HG03175 (cell line): ENCODE measurements around the gene CAV3.
A peak's percentile ranks its signal among the peaks of the same experiment; 100 is the strongest.

ENCODE experiments used
- ATAC-seq: cut with Tn5 transposase; IDR thresholded peaks from one replicate; pipeline ENCODE4 v1.9.1; 2021; ENCODE audit warnings: mild to moderate bottlenecking, moderate library complexity; ENCODE audit not compliant: unreplicated experiment

Gene CAV3

DNA sequence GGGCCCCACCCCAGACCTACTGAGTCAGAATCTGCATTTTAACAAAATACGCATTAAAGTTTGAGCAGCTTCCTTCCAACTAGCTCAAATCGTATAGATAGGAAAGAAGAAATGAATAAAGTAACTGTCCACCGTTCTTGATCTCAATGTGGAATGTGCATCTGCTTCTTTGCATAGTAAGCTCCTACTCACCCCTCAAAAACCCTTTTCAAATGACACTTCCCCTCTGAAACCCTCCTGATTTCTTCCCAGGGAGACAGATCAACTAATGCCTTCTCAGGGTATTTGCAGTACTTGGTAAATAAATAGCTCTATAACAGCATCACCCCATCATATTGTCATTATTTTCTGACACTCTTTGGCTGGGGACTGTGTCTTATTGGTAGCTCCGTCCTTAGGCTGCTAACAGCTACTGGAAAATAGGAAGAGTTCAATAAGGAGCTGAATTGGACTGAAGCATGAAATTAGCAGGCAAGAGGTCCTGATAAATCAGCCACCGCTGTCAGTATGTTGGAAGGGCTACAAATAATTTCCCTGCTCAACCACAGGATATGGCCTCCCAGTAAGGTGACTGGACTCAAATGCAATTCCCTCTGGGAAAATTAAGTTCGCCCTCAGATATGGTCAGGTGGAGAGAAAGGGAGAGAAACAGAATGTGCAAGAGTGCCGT lies 25.6 kb downstream of the CAV3 start:
- no peak for ATAC-seq

DNA sequence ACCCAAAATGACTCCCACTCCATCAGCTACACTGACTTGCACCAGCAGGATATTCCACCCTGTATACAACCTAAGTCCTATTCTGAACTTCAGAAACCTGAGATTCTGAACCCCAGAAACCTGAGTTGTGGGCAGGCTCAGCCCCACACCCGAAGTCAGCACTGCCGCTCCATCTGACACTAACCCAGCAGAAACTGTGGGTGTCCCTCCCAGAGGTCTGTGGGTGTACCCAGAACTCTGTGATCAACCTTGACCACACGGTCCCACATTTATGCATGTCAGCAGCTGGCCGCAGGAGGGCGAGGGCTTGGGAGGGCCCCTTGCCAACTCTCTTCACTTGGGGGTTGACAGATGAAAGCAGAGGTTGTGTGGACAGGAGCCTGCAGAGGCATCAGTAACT lies 26.5 kb downstream of the CAV3 start:
- no peak for ATAC-seq

DNA sequence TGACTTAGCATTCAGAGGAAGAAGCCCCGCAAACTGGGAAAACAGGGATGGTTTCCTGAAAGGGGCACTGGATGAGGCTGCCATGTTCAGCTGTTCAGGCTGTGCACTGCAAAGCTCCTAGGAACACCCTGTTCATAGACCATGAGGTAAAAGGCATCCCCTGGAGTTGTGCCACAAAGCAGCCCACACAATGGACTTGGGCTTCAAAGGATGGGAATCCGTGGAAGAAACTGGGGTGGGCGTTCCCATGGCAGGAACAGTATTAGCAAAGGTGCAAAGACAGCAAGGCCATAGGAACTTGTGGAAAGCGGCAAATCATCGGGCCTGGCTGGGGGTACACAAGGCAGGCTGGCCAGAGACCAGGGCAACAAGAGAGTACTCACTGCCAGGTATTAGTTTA lies 26.9 kb downstream of the CAV3 start:
- ATAC-seq, result no peak

DNA sequence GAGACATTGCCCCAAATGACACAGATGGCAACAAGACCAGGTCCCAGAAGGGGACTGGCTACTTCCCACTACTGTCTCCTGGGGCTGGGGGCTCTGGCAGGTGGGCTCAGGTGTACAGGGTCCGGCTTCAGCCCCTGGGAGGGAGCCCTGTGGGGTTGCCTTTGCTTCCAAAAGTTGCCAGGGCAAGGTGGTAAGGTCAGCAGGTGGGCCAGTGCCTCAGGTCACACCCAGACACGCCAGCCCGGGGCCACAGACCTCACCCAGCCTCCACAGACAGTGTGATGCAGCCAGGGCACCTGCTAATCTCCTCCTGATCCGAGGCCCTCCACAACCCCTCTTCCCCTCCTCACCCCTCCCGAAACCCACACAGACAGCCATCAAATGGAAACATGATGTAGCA lies 28.3 kb downstream of the CAV3 start:
- no peak for ATAC-seq

DNA sequence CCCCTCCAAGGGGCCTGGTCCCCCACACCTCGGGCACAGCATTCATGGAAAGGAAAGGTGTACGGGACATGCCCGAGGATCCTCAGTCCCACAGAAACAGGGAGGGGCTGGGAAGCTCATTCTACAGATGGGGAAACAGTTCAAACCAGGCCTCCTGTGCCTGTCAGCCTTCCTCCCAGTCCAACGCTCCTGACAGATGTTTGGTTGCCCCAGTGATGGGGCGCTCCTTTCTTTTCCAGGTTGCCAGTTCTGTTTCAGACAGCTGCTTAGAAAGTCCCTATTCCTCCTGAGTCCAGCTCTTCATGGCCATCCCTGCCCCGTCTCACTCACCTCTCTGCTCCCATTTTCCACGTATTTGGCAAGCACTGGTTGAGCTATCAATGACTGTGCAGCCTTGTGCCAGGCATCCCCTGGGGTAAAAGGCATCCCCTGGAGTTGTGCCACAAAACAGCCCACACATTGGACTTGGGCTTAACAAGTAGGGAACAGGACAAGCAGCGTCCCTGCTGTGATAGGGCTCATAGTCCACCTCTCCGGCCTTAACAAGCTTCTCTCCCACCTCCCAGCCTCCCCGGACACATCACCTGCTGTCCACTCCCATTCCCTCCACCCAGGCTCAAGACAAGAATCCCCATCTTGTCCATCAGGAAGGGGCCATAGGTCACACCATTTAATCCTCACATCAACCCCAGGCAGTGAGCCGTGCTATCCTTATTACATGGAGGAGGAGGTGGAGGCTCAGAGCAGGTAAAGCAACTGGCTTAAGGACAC lies 29.2 kb downstream of the CAV3 start:
- no peak for ATAC-seq

DNA sequence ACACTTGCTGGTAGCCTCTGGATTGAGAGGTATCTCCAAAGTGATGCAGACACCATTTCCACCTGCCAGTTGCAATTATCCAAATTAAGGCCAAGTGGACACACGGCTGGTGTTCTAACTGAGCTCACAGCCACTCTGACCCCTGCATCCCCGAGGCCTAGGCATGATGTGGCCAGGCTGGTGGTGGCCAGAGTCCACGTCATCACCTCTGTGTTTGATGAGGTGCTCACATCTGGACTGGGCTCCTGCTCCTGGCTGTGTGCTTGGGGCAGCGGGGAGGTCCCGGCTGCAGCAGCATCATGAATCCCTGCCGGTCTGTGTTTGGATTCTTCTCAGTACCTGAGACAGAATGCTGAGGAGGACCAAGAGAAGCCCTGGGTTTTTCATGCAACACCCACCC lies 30.9 kb downstream of the CAV3 start:
- ATAC-seq, result no peak

DNA sequence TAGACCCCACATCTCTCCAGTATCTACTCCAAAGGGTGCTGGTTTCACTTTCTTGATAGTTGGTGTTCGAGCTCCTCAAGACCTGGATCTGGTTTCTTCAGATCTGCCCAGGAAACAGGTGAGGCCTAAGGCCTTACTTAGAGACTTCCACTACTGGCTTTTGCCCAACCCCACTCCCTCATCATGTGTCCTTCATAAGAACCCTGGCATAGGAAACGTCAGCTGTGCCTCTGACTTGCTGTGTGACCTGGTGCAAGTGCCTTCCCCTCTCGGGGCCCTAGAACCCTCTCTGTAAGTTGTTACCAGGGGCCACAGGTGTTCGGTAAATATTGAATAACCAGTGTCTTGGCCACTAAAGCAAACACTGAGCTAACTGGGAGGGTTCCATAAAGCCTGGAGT lies 31.9 kb downstream of the CAV3 start:
- ATAC-seq, result no peak

DNA sequence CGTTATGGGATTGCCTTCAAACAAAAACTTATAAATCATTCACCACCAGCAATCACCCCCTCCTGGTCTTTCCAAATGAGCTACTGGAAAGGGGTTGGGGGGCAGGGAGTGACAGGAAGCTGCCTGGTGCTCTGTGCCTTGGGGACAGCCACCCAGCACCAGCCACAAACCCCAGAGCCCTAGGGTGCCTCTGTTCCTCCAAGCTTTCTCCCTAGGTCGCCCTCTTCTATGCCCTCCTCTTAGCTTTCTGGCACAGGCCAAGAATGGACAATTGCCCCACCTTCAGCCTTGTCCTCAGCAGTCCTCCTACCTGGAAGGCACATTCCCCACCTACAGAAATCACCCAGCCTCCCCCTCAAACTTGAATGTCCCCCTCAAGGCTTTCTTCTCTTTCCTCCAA lies 32.5 kb downstream of the CAV3 start:
- ATAC-seq, result no peak

DNA sequence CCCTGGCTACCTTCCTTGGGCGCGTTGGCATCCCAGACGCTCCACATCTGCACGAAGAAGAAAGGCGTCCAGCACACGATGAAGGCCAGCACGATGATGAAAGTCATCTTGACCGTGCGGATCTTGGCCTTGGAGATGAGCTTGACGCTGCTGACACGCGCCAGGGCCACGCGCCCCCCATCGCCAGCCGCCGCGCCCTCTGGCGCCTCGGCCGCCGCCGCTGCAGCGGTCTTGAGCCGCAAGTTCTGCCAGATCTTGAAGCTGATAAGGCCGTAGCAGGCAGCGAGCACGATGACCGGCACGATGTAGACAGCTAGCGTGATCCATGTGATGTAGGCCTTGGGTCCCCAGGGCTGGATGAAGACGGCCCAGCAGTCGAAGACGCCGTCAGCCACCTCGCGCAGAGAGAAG lies 33.7 kb downstream of the CAV3 start:
- no peak for ATAC-seq

DNA sequence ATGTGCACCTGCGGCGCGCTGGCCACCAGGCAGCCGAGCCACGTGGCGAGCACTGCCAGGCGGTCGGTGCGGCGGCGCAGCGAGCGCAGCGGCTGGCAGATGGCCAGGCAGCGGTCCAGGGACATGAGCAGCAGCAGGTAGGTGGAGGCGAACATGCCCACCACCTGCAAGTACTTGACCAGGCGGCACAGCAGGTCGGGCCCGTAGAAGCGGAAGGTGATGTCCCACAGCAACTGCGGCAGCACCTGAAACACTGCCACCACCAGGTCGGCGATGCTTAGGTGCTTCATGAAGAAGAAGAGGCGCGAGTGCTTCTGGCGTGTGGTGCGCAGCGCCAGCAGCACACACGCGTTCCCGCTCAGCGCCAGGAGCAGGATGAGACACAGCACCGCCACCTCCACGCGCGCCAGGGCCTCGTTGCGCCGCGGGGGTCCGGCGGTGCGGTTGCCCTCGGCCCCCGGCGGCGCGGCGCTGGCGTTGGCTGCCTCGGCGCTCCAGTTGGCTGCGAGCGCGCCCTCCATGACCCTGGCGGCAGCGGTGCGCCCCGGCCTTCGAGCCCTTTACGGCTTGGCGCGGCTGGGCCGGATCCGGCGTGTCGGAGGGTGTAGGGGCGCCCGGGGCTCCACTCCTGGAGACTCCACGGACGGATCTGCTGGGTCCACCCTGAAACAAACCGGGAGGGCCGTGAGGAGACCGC lies 34.2 kb downstream of the CAV3 start:
- peak; percentile 55 for ATAC-seq

DNA sequence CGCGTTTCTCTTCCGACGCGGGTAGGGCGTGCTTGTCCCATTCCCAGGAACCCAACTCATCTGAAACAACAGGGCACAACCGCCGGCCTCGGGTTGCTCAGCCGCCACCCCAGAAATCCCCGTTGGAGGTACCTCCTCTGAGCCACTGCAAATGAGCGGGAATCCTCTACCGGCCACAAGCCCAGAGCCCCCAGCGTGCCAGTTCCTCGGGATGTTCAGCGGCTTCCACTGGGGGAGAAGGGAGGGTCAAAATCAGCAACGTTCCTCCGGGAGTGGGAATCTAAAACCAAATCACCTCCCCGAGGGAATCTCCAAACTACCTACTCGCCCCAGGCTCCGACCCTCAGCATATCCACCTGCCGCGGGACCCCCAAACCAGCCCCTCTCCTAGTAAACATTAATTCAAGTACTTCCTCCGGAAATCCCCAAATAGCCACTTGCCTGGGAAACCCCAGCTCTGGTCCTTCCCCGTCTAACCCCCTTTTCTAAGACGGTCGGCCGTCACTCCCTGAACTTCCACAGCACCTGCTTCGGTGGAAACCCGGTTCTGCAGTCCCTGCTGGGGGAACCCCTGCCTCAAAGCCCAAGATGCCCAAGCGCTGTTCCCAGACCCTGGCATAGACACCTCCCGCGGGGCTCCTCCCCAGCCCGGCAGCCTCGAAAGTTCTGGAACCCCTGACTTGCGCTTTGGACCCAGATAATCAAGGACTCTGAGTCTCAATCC lies 34.9 kb downstream of the CAV3 start:
- ATAC-seq, result peak; percentile 16

DNA sequence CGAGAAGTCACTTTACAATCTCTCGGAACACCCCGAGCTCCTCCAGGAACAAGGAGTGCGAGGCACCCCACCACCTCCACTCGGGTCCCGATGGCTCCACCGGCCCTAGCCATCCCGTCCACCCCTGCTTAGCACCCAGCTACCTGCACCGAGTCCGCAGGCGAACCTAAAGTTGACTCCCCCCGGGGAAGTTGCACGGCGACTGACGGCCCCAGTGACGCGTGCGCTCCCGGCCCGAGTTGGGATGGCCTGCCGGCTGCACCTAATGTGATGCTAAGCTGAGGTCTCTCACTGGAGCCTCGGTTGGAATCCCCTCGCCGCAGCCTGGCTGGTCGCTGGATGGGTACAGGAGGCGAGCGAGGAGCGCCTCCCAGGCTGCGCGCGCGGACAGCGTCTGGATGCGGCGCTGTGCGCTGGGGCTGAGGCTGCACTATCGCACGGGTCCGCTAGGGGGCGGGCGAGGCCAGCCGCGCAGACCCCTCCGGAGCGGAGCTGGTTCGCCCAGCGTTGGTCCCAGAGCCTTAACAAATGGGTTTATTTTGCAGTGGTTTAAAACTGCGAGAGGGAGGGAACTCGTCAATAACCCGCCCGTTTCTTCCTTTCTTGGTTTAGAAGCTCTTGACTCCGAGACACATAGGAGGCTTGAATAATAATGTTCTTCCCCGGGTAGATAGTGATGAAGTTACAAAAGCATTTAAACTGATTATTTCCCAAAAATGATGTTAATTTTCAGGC lies 35.7 kb downstream of the CAV3 start, which contains the start of gene OXTR:
Gene OXTR (minus strand): TSS at position 526 of the 735 bp plus-strand sequence. CDS start 1,426 bp downstream, outside the sequence.
- ATAC-seq, result peak; percentile 67

DNA sequence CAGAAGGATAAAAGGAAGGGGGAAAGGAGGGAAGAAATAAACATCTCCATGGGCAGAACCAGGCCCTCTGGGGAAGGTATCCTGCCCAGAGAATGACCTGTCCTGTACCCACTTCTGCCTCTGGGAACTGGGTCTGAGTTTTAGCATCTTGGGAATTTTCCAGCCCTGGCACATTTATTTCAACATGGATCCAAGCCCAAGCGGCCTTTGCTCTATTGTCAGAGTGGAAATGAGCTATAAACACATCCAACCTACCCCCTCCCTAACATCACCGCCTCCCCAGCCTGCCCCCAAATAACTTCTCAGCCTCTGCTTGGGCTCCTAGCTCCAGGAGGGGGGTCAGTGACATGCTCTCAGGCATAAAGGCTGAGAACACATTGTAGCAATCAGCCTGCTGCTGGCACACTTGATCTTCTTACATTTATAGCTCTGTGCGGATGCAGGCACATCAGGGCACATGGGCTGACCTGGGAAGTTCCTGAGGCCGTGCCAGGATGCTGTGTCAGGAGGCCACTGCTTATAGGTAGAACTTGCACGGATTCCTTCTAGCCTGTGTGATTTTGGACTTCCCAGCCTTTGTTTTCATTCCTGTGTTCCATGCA lies 40.4 kb downstream of the CAV3 start:
- no peak for ATAC-seq

DNA sequence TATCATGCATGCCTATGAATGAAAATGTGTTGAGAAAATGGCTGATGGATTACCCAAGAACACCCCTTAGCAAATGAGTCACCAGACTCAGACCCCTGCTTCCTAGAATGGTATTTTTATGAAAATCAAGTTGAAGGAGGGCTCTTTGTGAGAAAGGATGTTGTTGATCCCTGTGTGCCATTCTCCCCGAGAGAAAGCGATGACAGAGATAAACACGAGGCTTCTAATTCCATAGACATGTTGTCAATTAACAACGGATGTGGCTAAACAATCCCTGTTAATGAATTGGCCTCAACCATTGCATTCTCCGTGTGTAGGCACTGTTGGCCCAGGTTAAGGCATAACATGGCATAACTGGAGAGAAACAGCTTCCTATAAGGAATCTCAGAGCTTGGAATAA lies 41.6 kb downstream of the CAV3 start:
- no peak for ATAC-seq

DNA sequence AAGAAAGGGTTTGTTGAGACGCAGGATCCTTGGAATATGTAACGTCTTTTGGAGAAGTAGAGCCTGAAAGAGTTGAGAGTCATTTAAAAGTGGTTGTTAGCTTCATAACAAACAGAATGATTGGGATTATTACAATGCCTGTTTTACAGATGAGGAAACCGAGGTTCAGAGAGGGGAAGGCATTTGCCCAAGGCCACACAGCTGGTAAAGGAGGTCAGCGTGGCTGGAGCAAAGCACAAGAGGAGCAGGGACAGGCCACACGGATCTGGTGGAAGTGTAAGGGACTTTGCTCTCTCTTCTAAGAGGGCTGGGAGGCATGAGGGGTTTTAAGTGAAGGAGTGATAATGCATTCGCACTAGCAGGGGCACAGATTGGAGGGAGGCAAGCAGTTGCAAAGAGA lies 42.0 kb downstream of the CAV3 start:
- ATAC-seq, result no peak

DNA sequence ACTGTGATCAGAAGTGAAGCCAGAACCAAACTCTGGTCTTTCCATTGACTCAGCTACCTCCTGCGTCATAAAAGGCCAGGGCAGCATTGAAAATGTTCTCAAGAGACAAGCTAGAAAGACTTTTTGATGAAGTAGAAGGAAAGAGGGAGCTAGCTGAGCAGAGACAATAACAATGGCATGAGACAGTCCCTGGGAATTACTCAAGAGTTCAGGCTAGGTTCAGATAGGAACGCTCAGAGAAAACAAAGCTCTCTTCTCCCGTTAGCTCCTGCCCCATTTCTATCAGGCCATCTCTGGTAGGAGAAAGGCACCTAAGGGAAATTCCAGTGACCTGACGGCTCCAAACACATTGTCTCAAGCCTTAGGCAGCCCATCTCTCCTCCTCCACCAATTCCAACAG lies 42.8 kb downstream of the CAV3 start:
- ATAC-seq, result no peak

DNA sequence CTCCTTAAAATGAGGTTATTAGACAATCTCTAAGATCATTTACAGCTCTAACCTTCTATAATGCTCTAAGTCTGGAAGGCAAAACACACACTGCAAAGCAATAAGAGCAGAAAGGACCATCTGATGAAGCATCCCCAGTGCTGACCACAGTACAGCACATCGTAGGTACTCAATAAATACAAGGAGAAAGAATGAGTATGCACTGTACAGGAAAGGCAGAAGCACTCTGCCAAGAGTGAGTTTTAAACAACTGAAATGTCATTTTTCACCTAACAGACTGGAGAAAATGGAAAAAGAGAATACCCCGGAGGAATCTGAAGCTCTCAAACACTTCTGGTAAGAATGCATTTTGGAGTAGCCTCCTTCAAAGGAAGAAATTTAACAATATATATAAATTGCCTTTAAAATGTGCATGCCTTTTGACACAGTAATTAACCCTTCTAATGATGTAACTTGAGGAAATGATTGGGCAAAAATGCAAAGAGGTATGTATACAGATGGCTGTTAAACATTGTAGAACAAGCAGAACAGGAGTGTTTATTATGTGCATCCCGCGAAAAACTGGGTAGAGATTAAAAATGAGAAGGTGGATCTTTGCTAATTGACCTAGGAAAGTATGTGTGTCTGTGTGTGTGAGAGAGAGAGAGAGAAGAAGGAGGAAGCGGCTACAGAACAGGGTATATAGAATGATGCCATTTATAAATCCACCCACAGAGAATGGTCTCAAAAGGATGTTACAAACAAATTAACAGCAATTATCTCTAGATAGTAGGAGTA lies 43.8 kb downstream of the CAV3 start:
- ATAC-seq, result no peak

DNA sequence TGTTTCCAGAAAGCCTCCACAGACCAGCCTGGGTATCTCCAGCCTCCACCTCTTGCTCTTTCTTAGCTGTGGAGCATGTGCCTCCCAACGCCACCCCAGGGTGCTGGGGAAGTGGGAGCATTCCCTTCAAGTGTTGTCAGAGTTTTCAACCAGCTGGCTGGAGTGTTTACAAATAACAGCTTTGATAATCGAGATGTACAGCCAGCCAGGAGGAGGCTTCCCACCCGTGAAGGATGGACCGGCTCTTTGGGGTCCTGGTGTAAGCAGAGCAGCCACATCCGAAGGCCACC lies 44.3 kb downstream of the CAV3 start:
- ATAC-seq, result no peak

DNA sequence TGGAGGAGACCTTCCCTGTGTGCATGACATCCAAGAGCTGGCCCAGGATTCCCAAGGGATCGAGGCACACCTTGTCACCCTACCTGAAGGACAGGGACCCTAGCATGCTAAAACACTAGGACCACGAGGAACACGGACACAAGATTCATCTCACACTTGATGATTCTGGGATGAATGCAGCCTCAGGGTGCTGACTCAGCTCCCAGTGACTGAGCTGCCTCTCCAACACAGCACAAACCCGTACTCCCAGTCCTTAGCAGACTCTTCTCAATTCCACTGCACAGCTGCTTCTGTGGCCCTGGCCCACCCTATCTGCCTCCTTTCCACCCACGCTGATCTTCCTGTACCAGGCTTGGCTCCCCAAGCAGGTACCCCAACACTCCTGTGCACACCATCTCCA lies 44.9 kb downstream of the CAV3 start:
- ATAC-seq, result no peak

DNA sequence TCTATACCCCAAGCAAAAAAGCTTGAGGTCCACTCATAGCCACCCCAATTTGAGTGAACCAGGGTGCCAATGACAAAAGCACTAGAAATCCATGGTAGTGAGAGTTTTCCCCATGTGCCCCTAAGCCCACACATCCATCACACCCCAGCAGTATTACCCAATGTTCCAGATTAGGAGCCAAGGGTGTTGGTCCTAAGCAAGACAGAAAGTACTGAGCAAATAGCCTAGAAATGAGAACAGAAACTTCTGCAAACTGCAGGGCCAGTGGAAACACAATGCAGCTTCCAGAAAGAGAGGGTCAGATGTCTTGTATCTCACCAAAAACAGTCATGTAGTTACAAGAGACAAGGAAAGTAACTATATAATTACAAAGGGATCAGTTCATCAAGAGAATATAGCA lies 46.7 kb downstream of the CAV3 start:
- no peak for ATAC-seq
